ENCODE results near the gene SEPTIN5.
"Not testable (repeated sequence)": the region's sequence is repeated elsewhere in the genome, so short reads cannot be mapped to it uniquely, and the experiment has no call there.

SEPTIN5 gene

DNA sequence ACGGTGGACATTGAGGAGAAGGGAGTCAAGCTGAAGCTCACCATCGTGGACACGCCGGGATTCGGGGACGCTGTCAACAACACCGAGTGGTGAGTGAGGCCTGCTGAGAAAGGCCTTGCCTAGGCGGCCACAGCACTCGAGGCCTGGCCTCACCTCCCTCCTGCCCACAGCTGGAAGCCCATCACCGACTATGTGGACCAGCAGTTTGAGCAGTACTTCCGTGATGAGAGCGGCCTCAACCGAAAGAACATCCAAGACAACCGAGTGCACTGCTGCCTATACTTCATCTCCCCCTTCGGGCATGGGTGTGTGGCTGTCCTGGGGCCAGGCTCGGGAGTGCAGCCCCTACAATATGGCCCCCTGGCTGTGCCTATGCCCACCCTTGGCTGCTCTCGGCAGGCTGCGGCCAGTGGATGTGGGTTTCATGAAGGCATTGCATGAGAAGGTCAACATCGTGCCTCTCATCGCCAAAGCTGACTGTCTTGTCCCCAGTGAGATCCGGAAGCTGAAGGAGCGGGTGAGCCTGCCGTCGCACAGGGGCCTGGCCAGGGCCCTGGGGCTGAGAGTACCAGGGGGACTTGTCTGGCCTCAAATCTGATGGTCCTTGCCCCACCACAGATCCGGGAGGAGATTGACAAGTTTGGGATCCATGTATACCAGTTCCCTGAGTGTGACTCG is 6.0 kb downstream of the SEPTIN5 start:
- no peak for DNase-seq (ENCODE audit: low read depth in 3 of 3, low spot score in 1 of 3)

DNA sequence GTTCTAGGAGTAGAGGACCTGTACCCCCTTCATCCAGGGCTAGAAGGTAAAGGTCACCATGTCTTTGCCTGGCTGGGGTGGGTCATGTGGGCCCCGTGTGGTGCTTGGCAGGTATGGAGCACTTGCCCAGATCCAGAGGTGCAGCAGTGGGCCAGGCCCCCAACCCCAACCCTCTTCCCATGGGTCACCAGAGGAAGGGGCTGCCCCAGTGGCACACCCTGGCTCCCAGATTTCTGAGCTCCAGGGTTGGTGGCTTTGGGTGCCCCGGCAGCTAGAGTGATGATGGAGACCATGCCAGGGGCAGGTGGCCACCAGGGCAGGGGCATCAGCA is 6.7 kb downstream of the SEPTIN5 start:
- no peak for DNase-seq (ENCODE audit: low read depth in 3 of 3, low spot score in 1 of 3)

DNA sequence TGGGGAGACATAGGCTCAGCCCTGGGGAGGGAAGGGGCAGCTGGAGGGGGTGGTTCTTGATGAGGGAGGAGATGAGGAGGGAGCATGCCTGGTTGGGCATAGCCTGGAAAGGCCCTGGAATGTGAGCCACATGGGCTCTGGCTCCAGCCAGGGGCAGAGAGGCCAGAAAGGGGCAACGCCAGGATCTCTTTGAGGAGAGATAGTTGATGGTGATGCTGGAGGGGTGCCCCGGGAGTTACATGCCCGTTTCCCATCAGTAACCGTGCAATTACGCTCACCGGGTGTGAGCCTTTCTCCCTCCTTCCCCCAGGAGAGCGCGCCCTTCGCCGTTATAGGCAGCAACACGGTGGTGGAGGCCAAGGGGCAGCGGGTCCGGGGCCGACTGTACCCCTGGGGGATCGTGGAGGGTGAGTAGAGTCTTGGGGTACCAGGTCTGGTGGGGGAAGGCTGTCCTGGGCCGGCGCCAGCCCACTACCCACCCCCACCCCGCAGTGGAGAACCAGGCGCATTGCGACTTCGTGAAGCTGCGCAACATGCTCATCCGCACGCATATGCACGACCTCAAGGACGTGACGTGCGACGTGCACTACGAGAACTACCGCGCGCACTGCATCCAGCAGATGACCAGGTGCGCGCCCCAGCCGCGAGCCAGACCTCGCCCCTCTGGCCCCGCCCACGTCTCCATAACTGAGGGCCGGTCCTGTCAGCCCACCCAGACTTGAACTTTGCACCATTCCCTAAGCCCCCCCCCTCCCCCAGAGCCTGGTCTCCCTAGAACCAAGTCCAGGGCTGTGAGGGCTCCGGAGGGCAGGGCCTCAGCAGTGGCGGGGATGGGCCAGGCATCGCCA is 7.3 kb downstream of the SEPTIN5 start:
- no peak for DNase-seq (ENCODE audit: low read depth in 3 of 3, low spot score in 1 of 3)

DNA sequence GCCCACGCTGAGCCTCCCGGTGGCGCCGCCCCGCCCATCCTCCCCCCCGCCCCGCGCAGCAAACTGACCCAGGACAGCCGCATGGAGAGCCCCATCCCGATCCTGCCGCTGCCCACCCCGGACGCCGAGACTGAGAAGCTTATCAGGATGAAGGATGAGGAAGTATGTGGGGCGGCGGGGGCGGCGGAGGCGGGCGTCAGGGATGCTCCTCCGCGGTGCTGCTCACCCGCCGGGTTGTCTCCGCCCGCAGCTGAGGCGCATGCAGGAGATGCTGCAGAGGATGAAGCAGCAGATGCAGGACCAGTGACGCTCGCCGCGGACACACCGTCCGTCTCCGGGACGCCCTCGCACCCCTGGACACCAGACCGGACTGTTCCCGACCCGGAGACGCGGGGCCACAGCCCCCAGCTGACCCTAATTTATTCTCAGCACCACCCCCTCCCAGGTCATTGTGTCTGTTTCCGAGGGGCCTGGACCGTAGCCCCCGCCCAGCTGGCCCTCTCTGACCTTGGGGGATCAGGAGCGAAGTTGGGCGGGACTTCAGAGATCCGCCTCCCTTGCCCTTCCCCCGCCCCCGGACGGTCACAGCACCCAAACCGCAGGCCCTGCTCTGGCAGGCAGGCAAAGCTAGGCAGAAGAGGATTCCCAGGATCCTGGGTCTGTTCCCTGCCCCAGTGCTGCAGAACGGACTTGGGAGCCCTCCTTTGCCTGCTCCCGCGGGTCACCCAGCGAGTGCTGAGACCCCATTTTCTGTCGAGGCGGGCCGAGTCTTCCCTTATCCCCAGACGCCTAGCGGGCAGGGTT is 8.1 kb downstream of the SEPTIN5 start:
- no peak for DNase-seq (ENCODE audit: low read depth in 3 of 3, low spot score in 1 of 3)

DNA sequence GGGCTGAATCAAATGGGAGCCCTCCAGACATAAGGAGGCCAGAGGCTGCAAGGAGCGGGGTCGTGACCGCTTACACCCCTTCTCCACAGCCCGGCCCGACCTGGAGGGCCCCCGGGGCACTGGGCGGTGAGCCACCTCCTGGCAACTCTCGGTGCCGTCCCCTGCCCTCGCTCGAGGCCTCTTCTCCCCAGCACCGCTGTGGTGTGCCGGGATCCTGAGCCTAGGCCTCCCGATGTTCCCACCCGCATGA is 8.6 kb downstream of the SEPTIN5 start:
- DNase-seq (ENCODE audit: low read depth in 3 of 3, low spot score in 1 of 3), result no peak

DNA sequence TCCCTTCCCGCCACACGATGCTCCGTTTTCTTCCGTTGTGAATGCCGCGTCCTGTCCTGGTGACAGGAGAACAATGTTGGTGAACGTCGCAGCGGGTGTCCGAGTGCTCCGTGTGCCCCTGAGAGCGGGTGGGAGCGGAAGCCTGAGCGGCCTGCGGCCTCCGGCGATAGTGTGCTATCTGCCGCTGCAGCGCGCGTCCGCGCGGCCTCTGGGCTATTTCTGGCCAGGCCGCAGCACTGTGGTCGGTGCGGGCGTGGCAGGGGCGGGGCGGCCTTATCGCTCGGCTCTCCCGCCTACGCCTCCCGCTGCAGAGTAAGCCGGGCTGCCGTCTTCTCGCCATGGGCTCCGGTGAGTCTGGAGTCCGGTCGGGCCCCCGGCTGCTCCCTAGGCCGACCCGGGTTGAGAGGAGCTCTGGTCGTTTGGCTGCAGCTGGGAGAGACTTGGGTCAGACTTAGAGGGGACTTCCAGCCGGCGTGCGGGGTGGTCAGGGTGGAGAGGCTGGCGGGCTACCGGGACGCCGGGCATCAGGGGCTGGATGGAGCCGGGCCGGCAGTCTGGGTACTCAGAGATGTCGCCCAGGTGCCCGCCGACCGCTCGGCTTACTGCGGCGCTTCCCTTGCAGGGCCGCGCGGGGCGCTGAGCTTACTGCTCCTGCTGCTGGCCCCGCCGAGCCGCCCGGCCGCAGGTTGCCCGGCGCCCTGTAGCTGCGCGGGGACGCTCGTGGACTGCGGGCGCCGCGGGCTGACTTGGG is 9.1 kb downstream of the SEPTIN5 start, which contains the start of gene GP1BB:
TSS of gene GP1BB (plus strand) at position 308 of the 751 bp plus-strand sequence. CDS start at position 339, 31 bp downstream.
- no peak for DNase-seq (ENCODE audit: low read depth in 3 of 3, low spot score in 1 of 3)

DNA sequence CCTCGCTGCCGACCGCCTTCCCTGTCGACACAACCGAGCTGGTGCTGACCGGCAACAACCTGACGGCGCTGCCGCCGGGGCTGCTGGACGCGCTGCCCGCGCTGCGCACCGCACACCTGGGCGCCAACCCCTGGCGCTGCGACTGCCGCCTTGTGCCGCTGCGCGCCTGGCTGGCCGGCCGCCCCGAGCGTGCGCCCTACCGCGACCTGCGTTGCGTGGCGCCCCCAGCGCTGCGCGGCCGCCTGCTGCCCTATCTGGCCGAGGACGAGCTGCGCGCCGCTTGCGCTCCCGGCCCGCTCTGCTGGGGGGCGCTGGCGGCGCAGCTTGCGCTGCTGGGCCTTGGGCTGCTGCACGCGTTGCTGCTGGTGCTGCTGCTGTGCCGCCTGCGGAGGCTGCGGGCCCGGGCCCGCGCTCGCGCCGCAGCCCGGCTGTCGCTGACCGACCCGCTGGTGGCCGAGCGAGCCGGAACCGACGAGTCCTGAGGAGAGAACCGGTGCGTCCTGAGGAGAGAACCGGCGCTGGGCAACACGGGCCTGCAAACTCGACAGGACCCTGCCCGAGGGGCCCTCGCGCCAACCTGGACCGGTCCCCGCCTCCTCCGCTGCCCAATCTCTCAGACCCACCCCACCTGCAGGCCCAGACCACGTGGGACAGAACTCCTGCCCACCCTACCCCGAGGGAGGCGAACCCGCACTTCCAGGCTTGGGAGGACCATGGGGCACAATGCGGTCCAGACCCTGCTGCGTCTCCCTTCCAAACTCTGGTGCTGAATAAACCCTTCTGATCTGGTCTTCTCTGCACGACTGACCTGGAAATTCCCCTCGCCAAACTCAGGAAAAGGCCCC is 9.9 kb downstream of the SEPTIN5 start:
- DNase-seq (ENCODE audit: low read depth in 3 of 3, low spot score in 1 of 3), result no peak

DNA sequence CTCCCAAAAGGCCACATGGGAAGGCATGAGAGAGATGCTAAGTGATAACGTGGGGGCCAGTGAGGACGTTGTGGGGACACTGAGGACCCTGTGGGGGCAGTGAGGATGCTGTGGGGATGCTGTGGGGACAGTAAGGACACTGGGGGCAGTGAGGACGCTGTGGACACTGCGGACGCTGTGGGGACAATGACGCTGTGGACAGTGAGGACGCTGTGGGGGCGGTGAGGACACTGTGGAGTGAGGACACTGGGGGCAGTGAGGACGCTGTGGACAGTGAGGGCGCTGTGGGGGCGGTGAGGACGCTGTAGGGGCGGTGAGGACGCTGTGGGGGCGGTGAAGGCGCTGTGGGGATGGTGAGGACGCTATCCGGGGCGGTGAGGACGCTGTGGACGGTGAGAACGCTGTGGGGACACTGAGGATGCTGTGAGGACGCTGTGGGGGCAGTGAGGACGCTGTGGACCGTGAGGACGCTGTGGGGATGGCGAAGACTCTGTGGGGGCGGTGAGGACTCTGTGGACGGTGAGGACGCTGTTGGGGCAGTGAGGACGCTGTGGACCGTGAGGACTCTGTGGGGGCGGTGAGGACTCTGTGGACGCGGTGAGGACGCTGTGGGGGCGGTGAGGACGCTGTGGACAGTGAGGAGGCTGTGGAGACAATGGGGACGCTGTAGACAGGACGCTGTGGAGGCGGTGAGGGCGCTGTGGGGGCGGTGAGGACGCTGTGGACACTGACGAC is 10.8 kb downstream of the SEPTIN5 start:
- DNase-seq (ENCODE audit: low read depth in 3 of 3, low spot score in 1 of 3), result no peak

DNA sequence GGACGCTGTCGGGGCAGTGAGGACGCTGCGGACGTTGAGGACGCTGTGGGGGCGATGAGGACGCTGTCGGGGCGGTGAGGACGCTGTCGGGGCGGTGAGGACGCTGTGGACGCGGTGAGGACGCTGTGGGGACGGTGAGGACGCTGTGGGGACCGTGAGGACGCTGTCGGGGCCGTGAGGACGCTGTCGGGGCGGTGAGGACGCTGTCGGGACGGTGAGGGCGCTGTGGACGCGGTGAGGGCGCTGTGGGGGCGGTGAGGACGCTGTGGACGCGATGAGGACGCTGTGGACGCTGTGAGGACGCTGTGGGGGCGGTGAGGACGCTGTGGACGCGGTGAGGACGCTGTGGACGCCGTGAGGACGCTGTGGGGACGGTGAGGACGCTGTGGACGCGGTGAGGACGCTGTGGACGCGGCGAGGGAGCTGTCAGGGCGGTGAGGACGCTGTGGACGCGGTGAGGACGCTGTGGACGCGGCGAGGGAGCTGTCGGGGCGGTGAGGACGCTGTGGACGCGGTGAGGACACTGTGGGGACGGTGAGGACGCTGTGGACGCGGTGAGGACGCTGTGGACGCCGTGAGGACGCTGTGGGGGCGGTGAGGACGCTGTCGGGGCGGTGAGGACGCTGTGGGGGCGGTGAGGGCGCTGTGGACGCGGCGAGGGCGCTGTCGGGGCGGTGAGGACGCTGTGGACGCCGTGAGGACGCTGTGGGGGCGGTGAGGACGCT is 11.9 kb downstream of the SEPTIN5 start:
- not testable (repeated sequence) for DNase-seq (ENCODE audit: low read depth in 3 of 3, low spot score in 1 of 3)

DNA sequence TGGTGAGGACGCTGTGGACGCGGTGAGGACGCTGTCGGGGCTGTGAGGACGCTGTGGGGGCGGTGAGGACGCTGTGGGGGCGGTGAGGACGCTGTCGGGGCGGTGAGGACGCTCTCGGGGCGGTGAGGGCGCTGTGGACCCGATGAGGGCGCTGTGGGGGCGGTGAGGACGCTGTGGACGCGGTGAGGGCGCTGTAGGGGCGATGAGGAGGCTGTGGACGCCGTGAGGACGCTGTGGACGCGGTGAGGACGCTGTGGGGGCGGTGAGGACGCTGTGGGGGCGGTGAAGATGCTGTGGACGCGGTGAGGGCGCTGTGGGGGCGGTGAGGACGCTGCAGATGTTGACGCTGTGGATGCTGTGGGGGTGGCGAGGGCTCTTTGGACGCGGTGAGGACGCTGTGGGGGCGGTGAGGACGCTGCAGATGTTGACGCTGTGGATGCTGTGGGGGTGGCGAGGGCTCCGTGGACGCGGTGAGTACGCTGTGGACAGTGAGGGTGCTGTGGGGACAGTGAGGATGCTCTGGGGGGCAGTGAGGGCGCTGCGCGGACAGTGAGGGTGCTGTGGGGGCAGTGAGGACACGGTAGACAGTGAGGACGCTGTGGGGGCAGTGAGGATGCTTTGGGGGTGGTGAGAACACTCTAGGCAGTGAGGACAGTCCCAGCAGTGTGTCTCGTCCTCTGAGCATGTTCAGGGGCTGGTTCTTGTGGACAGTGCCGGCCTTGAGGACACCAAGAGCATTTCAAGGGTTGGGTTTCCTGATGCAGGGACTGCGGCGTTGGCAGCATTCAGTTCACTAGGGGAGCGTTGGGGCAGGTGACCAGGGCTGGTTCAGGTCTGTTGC is 13.2 kb downstream of the SEPTIN5 start:
- no peak for DNase-seq (ENCODE audit: low read depth in 3 of 3, low spot score in 1 of 3)

DNA sequence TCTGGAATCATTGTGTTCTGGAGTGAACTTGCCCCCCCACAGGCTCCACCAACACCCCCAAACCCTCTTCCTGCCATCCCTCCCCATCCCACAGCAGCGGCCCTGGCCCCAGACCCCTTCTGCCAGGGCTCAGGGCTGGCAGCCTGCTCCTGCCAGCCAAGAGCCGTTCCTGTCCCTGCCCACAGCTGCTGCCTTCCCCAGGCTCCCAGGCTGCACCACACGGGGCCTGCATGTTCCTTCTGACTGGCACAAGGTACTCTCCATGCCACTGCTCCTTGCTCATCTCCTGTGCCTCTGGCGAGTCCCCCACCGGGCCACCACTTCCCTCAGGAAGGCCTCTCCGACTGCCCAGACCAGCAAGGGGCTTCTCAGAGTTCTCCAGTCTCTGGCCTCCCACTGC is 14.0 kb downstream of the SEPTIN5 start:
- DNase-seq (ENCODE audit: low read depth in 3 of 3, low spot score in 1 of 3), result no peak

DNA sequence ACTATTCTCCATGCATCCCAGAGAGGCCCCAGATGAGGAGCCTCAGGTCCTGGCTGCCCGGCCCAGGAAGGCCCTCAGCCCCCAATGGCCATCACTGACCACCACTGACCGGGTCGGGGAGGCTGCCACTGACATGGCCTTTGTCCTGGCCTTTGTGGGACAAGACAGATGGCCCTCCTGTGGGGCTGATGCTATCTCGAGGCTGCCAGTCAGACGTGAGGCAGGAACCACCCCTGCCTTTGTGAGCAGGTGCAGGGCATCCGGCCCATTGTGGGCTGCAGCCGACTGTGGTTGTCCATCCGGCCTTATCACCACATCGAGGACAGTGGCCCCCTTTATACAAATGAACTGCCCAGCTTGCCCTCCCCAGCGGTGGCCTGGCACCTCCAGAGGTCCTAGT is 14.5 kb downstream of the SEPTIN5 start:
- DNase-seq (ENCODE audit: low read depth in 3 of 3, low spot score in 1 of 3), result no peak

DNA sequence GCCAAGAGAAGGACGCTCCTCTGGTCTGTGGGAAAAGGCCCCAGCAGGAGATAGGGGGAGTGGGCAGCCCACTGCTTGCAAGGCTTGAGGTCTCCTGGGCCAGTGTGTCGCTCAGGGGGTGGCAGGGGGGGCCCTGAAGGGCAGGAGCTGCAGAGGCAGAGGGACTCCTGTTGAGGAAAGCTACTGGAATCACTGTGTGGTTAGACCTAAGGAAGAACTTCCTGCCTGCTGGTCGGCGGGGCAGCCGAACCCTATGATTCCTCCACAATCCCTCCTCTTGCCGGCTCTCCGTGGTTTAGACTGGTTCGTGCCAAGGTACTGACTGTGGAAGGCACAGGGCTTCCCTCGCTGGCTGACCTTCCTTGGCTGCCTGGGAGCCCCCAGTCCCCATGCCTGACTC is 15.2 kb downstream of the SEPTIN5 start:
- DNase-seq (ENCODE audit: low read depth in 3 of 3, low spot score in 1 of 3), result no peak

DNA sequence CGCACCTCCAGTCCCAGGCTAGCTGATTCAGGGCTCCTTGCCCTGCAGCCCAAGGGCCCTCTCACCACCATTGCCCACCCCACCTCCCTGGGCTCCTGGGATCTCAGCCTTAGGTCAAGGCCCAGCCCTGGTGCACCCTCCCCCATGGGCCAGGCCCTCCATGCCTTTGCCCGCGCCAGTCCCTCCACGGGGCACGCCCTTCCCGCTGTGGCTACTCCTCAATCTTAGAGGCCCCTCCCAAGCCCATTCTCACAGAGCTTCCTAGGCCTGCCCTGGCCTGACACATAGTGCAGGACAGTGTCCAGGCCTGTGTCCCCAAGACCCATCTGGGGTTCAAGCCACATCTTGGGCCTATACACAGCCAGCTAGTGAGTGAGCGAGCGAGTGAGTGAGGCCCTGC is 15.9 kb downstream of the SEPTIN5 start:
- no peak for DNase-seq (ENCODE audit: low read depth in 3 of 3, low spot score in 1 of 3)

DNA sequence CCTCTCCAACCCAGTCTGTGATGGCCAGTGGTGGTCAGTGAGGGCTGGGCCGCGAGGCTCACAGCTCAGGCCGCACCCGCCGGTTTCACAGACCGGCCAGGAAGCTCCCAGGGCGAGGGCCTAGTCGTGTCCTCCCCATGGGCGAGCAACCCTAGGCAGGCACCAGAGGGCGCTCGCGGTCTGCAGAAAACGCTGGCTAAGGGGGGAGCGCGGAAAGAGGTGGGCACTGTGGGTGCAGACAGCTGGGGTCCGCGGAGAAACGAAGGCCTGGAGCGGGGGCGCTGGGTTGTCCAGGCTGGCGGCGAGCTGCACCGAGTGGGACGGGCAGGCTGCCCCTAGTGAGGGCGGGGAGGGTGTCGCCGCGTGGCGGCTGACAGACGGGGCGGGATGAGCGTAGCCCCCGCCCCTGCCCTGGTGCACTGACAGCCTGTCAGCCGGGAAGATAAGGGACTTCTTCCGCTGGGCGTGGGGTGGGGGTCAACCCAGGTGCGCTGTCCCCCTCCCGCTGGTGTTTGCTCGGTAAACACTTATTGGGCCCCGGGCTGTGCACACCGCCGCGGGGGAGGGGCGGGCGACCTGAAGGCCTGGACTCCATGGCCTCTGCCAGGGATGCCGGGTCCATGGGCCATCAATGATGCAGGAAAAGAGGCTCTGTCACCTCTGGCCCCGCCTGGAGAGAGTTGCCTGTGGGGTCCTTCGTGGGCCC is 16.5 kb downstream of the SEPTIN5 start:
- peak; percentile 61 to 87 (median 69) for DNase-seq (ENCODE audit: low read depth in 3 of 3, low spot score in 1 of 3)

DNA sequence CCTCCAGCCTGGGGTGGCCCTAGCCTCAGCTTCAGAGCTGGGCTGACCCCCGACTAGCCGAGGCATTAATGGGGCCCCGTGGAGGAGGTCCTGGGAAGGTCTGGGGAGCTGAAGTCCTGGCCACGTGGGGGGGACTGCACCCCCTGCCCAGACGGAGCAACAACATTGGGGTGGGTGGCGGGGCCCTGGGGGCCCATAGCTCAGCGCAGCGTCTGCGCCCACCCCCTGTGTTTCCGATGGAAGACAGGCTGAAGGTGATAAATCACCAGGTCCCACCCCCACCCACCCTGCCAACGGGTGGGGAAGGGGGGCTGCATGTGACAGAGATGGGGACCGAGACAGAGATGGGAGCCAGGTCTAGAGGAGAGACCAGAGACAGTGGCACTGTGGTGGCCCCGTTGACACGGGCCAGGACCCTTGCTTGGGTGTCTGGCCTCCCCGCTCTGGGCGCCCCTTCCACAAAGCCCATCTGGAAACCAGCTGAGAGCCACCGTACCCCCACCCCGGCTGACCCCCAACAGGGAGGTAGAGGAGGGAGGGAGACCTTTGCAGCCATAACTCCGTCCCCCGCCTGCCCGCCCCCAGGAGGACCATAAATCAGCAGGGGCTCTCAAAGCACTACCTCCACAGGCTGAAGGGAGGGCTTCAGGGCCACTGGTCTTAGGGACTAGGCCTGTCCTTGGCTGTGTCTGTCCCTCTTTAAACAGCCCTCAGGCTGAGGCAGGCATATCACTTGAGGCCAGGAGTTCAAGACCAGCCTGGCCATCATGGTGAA is 17.2 kb downstream of the SEPTIN5 start:
- no peak for DNase-seq (ENCODE audit: low read depth in 3 of 3, low spot score in 1 of 3)

Measured in stimulated activated CD4-positive, alpha-beta T cell treated with anti-CD3 and anti-CD28 coated beads, TNF-alpha, amount 100 ng/mL, for 1 hour (primary cell).